Trophoblast cell (in vitro differentiated cells and primary cell): ENCODE results near the gene OR10AD1.

ENCODE experiments used
- DNase-seq, 2 donors: peaks; one replicate each; pipeline ENCODE4 v3.0.0-alpha.2; 2016
- H2AFZ ChIP-seq: 2 replicates; pipeline ENCODE4 v1.6.1; 2013; ENCODE audit warnings: low read length, moderate library complexity, mild to moderate bottlenecking; ENCODE audit not compliant: insufficient read depth, poor library complexity
- H2AK5ac ChIP-seq: 2 replicates; pipeline ENCODE4 v1.6.1; 2013; ENCODE audit warnings: mild to moderate bottlenecking, low read length
- H2BK120ac ChIP-seq: 2 replicates; pipeline ENCODE4 v1.6.1; 2013; ENCODE audit warnings: low read length, mild to moderate bottlenecking, moderate library complexity; ENCODE audit not compliant: insufficient read depth, poor library complexity
- H2BK12ac ChIP-seq: 2 replicates; pipeline ENCODE4 v1.6.1; 2013; ENCODE audit warnings: mild to moderate bottlenecking, low read length, moderate library complexity
- H2BK5ac ChIP-seq: 2 replicates; pipeline ENCODE4 v1.6.1; 2013; ENCODE audit warnings: low read length, low read depth, moderate library complexity, mild to moderate bottlenecking; ENCODE audit not compliant: poor library complexity
- H3K14ac ChIP-seq: 2 replicates; pipeline ENCODE4 v1.6.1; 2013; ENCODE audit warnings: mild to moderate bottlenecking, low read length
- H3K18ac ChIP-seq: 2 replicates; pipeline ENCODE4 v1.6.1; 2013; ENCODE audit warnings: mild to moderate bottlenecking, low read length
- H3K23ac ChIP-seq: 2 replicates; pipeline ENCODE4 v1.6.1; 2013; ENCODE audit warnings: low read length
- H3K27ac ChIP-seq: 2 replicates; pipeline ENCODE4 v1.5.1; 2013; ENCODE audit warnings: low read depth, mild to moderate bottlenecking, inconsistent platforms, low read length, moderate library complexity
- H3K27me3 ChIP-seq: 2 replicates; pipeline ENCODE4 v1.6.1; 2013; ENCODE audit warnings: inconsistent platforms, mild to moderate bottlenecking, low read length, moderate library complexity; ENCODE audit not compliant: insufficient read depth
- H3K36me3 ChIP-seq, 2 experiments: 1 replicate in 1 of 2; 2 replicates in 1 of 2; pipeline ENCODE4 v1.6.1; 2013; ENCODE audit warnings: low read length in 2 of 2, mild to moderate bottlenecking in 2 of 2, moderate library complexity in 1 of 2; ENCODE audit not compliant: insufficient read depth in 2 of 2, control insufficient read depth in 1 of 2
- H3K4ac ChIP-seq: 2 replicates; pipeline ENCODE4 v1.6.1; 2013; ENCODE audit warnings: low read depth, mild to moderate bottlenecking, low read length, moderate library complexity
- H3K4me1 ChIP-seq, 2 experiments: 1 replicate in 1 of 2; 2 replicates in 1 of 2; pipeline ENCODE4 v1.6.1; 2013; ENCODE audit warnings: low read length in 2 of 2, mild to moderate bottlenecking in 2 of 2, moderate library complexity in 1 of 2; ENCODE audit not compliant: insufficient read depth in 2 of 2, control insufficient read depth in 1 of 2
- H3K4me2 ChIP-seq: 2 replicates; pipeline ENCODE4 v1.6.1; 2013; ENCODE audit warnings: inconsistent platforms, mild to moderate bottlenecking, low read length, moderate library complexity
- H3K4me3 ChIP-seq: 2 replicates; pipeline ENCODE4 v1.5.1; 2013; ENCODE audit warnings: mild to moderate bottlenecking, low read depth, low read length, inconsistent platforms
- H3K79me1 ChIP-seq: one replicate; pipeline ENCODE4 v1.6.1; 2013; ENCODE audit warnings: low read length
- H3K79me2 ChIP-seq: 2 replicates; pipeline ENCODE4 v1.6.1; 2013; ENCODE audit warnings: low read length, mild to moderate bottlenecking; ENCODE audit not compliant: control insufficient read depth, insufficient read depth, poor library complexity
- H3K9ac ChIP-seq: 2 replicates; pipeline ENCODE4 v1.6.1; 2013; ENCODE audit warnings: mild to moderate bottlenecking, low read length
- H3K9me3 ChIP-seq: 2 replicates; pipeline ENCODE4 v1.6.1; 2013; ENCODE audit warnings: low read depth, mild to moderate bottlenecking, control low read depth, inconsistent platforms, low read length; ENCODE audit not compliant: insufficient read depth
- H4K12ac ChIP-seq: 2 replicates; pipeline ENCODE4 v1.6.1; 2013; ENCODE audit warnings: low read depth, mild to moderate bottlenecking, low read length, moderate library complexity
- H4K8ac ChIP-seq: 2 replicates; pipeline ENCODE4 v1.6.1; 2013; ENCODE audit warnings: low read depth, mild to moderate bottlenecking, low read length, moderate library complexity
- H4K91ac ChIP-seq: one replicate; pipeline ENCODE4 v1.6.1; 2013; ENCODE audit warnings: low read depth, mild to moderate bottlenecking, low read length, moderate library complexity
- WGBS: extraction: QIAGEN DNeasy Blood & Tissue Kit; methylation state at CpG from one replicate; pipeline ENCODE4 v1.1.7; 2013; ENCODE audit warnings: missing lambda C conversion rate; ENCODE audit not compliant: insufficient read length, insufficient coverage; ENCODE audit errors: extremely low coverage; 5-methylcytosine and 5-hydroxymethylcytosine counted together

OR10AD1 gene

GRCh38 chr12:48169011-48169410, 34.1 kb downstream of the OR10AD1 start:
- Histone ChIP-seq H2BK120ac (no peak overlapping the region), H2BK12ac (no peak overlapping the region), H2AK5ac (no peak overlapping the region), H3K9me3 (no peaks in the 10 kb centered on the region), H3K9ac (no peak overlapping the region), H2AFZ (no peak overlapping the region), H2BK5ac (no peak overlapping the region), H4K8ac (no peak overlapping the region), H3K36me3 (no peaks in the 10 kb centered on the region), H3K4me2 (no peak overlapping the region), H3K4ac (no peak overlapping the region), H4K91ac (no peak overlapping the region), H3K4me3 (no peak overlapping the region), H4K12ac (no peak overlapping the region), H3K79me2 (no peaks in the 10 kb centered on the region), H3K4me1 (no peaks in the 10 kb centered on the region), H3K18ac (no peak overlapping the region), H3K27me3 (no peaks in the 10 kb centered on the region), H3K27ac (no peak overlapping the region), H3K79me1 (no peaks in the 10 kb centered on the region), H3K14ac (no peak overlapping the region), H3K23ac (no peak overlapping the region)
- no CpG with 5 or more reads among the region's 19 CpGs for WGBS
- no peak for DNase-seq

GRCh38 chr12:48165089-48165981, 37.8 kb downstream of the OR10AD1 start:
- H2BK12ac ChIP-seq = no peak overlapping the region

DNA sequence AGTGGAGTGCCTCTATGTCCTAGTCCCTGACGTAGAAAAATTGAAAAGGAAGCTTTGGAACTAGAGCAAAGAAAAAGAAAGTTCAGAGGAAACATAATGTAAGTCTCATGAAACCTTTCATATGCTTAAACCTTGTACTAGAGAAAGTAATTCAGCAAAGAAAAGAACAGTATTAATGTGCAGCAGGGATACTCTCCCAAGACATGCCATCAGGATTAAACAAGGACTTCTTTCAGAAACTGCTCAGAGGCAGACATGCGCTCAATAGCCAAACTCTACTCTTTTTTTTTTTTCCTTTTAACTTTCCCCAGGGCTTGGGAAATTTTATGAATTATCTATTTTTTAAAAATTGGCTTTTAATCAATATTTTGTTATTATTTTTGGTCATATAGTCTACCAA, 38.6 kb downstream of the OR10AD1 start:
- no peak overlapping the region for H2BK5ac ChIP-seq
- H4K12ac ChIP-seq = no peak overlapping the region
- H3K4me2 ChIP-seq = no peak overlapping the region
- no peaks in the 10 kb centered on the region for H3K4me1 ChIP-seq
- H2AFZ ChIP-seq = no peak overlapping the region
- no peak for DNase-seq
- H3K14ac ChIP-seq = no peak overlapping the region
- H3K27ac ChIP-seq = no peak overlapping the region
- no peak overlapping the region for H3K9ac ChIP-seq
- no peak overlapping the region for H4K91ac ChIP-seq
- whole genome bisulfite sequencing = no CpG with 5 or more reads among the region's 2 CpGs
- no peaks in the 10 kb centered on the region for H3K27me3 ChIP-seq
- H3K18ac ChIP-seq = no peak overlapping the region
- no peak overlapping the region for H2AK5ac ChIP-seq
- H3K79me1 ChIP-seq = no peaks in the 10 kb centered on the region
- H3K9me3 ChIP-seq = no peaks in the 10 kb centered on the region
- H3K79me2 ChIP-seq = no peaks in the 10 kb centered on the region
- no peak overlapping the region for H3K23ac ChIP-seq
- no peak overlapping the region for H3K4me3 ChIP-seq
- no peak overlapping the region for H4K8ac ChIP-seq
- no peak overlapping the region for H2BK120ac ChIP-seq
- H2BK12ac ChIP-seq = no peak overlapping the region
- H3K36me3 ChIP-seq = no peaks in the 10 kb centered on the region
- no peak overlapping the region for H3K4ac ChIP-seq

More at GRCh38 chr12:48165089-48165981, 37.8 kb downstream of the OR10AD1 start:
- DNase-seq = peak; percentile 14 to 73
- H3K4ac ChIP-seq = no peak overlapping the region
- H2BK120ac ChIP-seq = no peak overlapping the region
- no peak overlapping the region for H4K91ac ChIP-seq
- no peaks in the 10 kb centered on the region for H3K27me3 ChIP-seq
- H4K8ac ChIP-seq = no peak overlapping the region
- no peak overlapping the region for H3K4me2 ChIP-seq
- no peaks in the 10 kb centered on the region for H3K79me2 ChIP-seq
- H3K14ac ChIP-seq = no peak overlapping the region
- H3K23ac ChIP-seq = no peak overlapping the region
- H3K27ac ChIP-seq = no peak overlapping the region
- H2BK5ac ChIP-seq = no peak overlapping the region
- H2AFZ ChIP-seq = no peak overlapping the region
- no peak overlapping the region for H3K18ac ChIP-seq
- no peak overlapping the region for H3K9ac ChIP-seq
- no peaks in the 10 kb centered on the region for H3K4me1 ChIP-seq
- no peaks in the 10 kb centered on the region for H3K9me3 ChIP-seq
- H3K79me1 ChIP-seq = no peaks in the 10 kb centered on the region
- H2AK5ac ChIP-seq = no peak overlapping the region
- no peaks in the 10 kb centered on the region for H3K36me3 ChIP-seq
- no peak overlapping the region for H3K4me3 ChIP-seq
- H4K12ac ChIP-seq = no peak overlapping the region
- no CpG with 5 or more reads among the region's 2 CpGs for WGBS

DNA sequence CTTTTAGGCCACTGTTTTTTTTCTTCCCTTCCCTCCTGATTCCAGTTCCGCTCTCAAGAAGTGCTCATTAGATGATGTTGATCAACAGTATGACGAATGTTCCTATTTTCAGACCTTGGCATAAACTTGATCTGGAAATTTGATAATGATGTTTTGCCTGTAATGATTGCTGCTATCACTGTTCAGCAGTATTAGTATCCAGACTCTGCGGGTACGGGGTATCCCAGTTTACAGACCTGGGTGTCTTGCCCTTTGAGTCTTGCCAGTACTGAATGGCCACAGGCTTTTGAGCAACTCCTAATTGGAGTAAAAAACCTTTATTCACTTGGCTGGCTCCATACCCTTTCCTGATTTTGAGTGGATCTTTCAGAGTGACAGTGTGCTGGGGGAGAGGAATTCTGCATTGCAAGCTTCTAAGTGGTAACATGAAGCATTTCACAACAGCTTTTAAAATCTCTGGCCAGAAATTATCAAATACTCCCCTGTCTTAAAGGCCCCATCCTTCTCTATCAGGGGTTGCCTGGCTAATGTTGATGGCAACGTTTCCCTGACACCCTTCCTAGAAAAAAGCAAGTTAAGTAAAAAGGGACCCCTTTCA, 39.8 kb downstream of the OR10AD1 start:
- Histone ChIP-seq H4K91ac (no peak overlapping the region), H3K27me3 (no peaks in the 10 kb centered on the region), H3K4me2 (no peak overlapping the region), H3K4ac (no peak overlapping the region), H3K9me3 (no peaks in the 10 kb centered on the region), H3K23ac (no peak overlapping the region), H4K12ac (no peak overlapping the region), H3K14ac (no peak overlapping the region), H3K9ac (no peak overlapping the region), H3K4me1 (no peaks in the 10 kb centered on the region), H4K8ac (no peak overlapping the region), H2AK5ac (no peak overlapping the region), H3K4me3 (no peak overlapping the region), H3K79me2 (no peaks in the 10 kb centered on the region), H2BK5ac (no peak overlapping the region), H2AFZ (no peak overlapping the region), H3K79me1 (no peaks in the 10 kb centered on the region), H3K27ac (no peak overlapping the region), H3K36me3 (no peaks in the 10 kb centered on the region), H3K18ac (no peak overlapping the region), H2BK120ac (no peak overlapping the region), H2BK12ac (no peak overlapping the region)
- no peak for DNase-seq
- no CpG with 5 or more reads among the region's 5 CpGs for WGBS
